Bronchial epithelial cell (primary cell): Measurements from ENCODE around the gene KRT17. TPM values are rescaled to one million over a fixed set of nuclear protein-coding genes. Genes with fewer than 3 reads are reported as not detected.
"Not testable (repeated sequence)": the region's sequence is repeated elsewhere in the genome, so short reads cannot be mapped to it uniquely, and the experiment has no call there.

Source experiments
- DNase-seq: peaks from one replicate; pipeline ENCODE4 v3.0.0-alpha.2; 2010; ENCODE audit warnings: low read depth
- FAIRE-seq: peaks from 2 replicates; lab custom pipeline; 2011; peaks lifted over from hg19 to GRCh38; lab: Jason Lieb, UNC
- H3K27me3 ChIP-seq: 2 replicates; pipeline ENCODE4 v1.5.1; 2011; ENCODE audit warnings: low read length; ENCODE audit not compliant: control insufficient read depth, insufficient read depth
- H3K36me3 ChIP-seq: 2 replicates; pipeline ENCODE4 v1.5.1; 2011; ENCODE audit warnings: low read length; ENCODE audit not compliant: control insufficient read depth, insufficient read depth
- H3K4me3 ChIP-seq: 2 replicates; pipeline ENCODE4 v1.5.1; 2011; ENCODE audit warnings: mild to moderate bottlenecking, low read depth, low read length, control low read depth
- CTCF ChIP-seq: IDR thresholded peaks from 2 replicates; pipeline ENCODE4 v1.5.1; 2011; ENCODE audit warnings: mild to moderate bottlenecking, moderate library complexity, low read length, control low read depth, inconsistent platforms; ENCODE audit not compliant: insufficient read depth, severe bottlenecking
- total RNA-seq: library from RNA; depleted of rRNA; stranded (reverse); fragments of >200 nt; gene quantifications from 2 replicates; pipeline ENCODE4 v1.2.1, GENCODE V29; 2014

Gene KRT17
- total RNA-seq, 1 donor from 2014 or later = 30,463 TPM

DNA sequence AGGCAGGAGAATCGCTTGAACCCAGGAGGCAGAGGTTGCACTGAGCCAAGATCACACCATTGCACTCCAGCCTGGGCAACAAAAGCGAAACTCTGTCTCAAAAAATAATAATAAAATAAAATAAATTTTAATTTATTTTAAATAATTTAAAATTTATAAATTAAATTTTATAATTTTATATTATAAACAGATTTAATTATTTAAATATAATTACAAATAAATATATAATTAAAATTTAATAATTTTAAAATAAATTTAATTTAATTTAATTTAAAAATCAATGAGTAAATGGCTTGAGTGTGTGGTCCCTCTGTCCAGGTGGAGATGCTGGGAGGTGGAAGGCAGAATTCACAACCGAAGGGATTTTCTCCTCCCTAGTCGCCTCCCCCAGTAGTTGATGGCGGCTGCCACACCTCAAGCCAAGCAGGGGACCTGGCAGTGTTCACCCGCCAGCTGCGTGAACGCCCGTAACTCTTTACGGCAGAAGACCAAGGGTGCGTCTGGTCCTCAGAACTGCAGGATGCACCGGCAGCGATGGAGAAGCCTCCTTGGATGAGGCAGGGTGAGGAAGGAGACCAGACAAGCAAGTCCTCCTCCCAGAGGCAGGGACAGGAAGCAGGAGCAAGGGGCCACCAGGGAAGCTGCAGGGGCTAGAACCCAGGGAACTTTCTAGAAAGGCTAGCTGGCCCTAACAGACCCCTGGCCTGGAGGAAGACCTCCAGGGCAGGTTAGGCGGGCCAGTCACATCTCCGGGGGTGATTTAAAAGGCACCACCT lies 22.9 kb upstream of the KRT17 start:
- no peak for TF ChIP-seq CTCF
- DNase-seq (no peak), FAIRE-seq (no peak)
- Histone ChIP-seq H3K27me3 (no peaks in the 10 kb centered on the region), H3K36me3 (no peaks in the 10 kb centered on the region), H3K4me3 (no peak overlapping the region)

GRCh38 chr17:41642252-41643156 lies 18.1 kb upstream of the KRT17 start:
- TF ChIP-seq CTCF = no peak
- H3K4me3 ChIP-seq = no peak overlapping the region
- H3K27me3 ChIP-seq = no peaks in the 10 kb centered on the region
- peak; percentile 98 for FAIRE-seq
- DNase-seq = peak; percentile 90
- H3K36me3 ChIP-seq = no peaks in the 10 kb centered on the region

DNA sequence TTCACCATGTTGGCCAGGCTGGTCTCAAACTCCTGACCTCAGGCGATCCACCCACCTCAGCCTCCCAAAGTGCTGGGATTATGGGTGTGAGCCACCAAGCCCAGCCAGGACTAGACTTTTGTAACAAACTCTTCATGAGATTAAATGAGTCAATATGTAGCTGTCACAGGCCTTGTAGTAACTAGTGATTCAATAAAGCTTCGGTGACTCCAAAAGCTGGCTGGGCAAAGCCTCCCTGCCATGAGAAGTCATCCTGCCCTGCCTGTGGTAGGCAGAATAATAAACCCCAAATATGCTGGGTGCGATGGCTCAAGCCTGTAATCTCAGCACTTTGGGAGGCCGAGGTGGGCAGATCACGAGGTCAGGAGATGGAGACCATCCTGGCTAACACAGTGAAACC lies 16.2 kb upstream of the KRT17 start:
- not testable (repeated sequence) for DNase-seq, H3K27me3 ChIP-seq, H3K36me3 ChIP-seq, FAIRE-seq, H3K4me3 ChIP-seq

DNA sequence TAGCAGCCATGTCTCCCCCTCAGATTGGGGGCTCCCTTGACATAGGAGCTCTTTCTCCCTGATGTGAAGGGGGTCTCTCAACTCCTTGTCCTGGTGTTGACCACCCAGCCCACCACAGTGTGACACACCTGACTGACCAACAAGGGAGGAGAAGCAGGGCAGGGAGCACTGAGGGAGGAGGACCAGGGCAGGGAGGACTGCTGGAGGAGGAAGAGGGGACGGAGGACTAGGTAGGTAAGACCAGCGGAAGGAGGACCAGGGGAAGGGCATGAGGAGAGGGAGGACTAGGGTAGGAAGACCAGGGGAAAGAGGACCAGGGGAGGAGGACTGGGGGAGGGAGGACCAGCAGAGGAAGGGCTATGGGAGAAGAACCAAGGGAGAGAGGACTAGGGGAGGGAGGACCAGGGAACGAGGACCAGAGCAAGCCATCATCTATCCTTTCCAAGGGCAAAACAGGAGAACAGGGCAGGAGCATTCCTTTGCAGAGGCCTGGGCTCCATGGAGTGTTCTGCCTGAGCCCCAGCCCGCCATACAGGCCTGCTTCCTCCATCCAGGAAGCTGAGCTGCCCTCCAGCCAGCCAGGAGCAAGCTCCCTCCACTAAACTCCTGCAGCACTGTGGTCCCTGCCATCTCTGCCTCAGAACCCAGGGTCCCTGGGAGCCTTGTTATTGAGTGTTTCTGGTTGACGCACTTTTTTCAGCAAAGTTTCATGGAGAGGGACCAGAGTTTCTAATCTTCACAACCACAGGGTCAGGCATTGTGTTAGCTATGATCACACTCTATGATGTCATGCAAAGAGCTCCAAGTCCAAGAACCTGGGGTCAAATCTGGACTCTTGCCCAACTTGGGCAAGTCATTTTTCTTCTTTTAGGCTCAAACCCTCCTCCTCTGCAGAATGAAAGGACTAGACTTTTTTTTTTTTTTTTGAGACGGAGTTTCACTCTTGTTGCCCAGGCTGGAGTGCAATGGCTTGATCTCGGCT lies 15.4 kb upstream of the KRT17 start:
- Histone ChIP-seq H3K36me3 (no peaks in the 10 kb centered on the region), H3K4me3 (no peak overlapping the region), H3K27me3 (no peaks in the 10 kb centered on the region)
- no peak for DNase-seq
- TF ChIP-seq CTCF = no peak
- no peak for FAIRE-seq

- H3K27me3 ChIP-seq = no peaks in the 10 kb centered on the region
- no peak for TF ChIP-seq CTCF
- no peak for DNase-seq
- no peak for FAIRE-seq
- H3K4me3 ChIP-seq = no peak overlapping the region
- H3K36me3 ChIP-seq = no peaks in the 10 kb centered on the region
Observed at GRCh38 chr17:41638941-41639340, 14.6 kb upstream of the KRT17 start.
